H1 (cell line): ENCODE measurements around the gene CCDC33. TPM values are rescaled to one million over a fixed set of nuclear protein-coding genes. Genes with fewer than 3 reads are reported as not detected.

Experiments
- CTCF ChIA-PET: fragments of 300-600 bp; sonication (Branson Sonifier 250); formaldehyde crosslinking; loops from one replicate; lab custom pipeline; 2021; ENCODE audit not compliant: partially characterized antibody; lab: Charles Lee
- POLR2A ChIA-PET: fragments of 300-600 bp; sonication (Branson Sonifier 250); formaldehyde crosslinking; loops from one replicate; lab custom pipeline; 2021; ENCODE audit warnings: inconsistent platforms; ENCODE audit not compliant: partially characterized antibody; lab: Charles Lee
- DNase-seq, 2 experiments: peaks; one replicate each; pipeline versions ENCODE4 v3.0.0 to v3.0.0-alpha.2; 2010 to 2022; ENCODE audit warnings: low spot score in 2 of 2, low read depth in 1 of 2, mixed read lengths in 1 of 2
- FAIRE-seq: peaks from 2 replicates; lab custom pipeline; 2011; peaks lifted over from hg19 to GRCh38; lab: Jason Lieb, UNC
- H2AFZ ChIP-seq: 2 replicates; pipeline ENCODE4 v1.8.1; 2012; ENCODE audit warnings: low read length, inconsistent platforms
- H2AK5ac ChIP-seq: 2 replicates; pipeline ENCODE4 v1.6.1; 2013; ENCODE audit warnings: low read depth, low read length
- H2BK120ac ChIP-seq: replicated peaks from 2 replicates; pipeline ENCODE3; 2013; ENCODE audit warnings: low read depth, low read length, inconsistent platforms
- H2BK12ac ChIP-seq: 2 replicates; pipeline ENCODE4 v1.6.1; 2013; ENCODE audit warnings: low read depth, low read length
- H2BK15ac ChIP-seq: 2 replicates; pipeline ENCODE4 v1.6.1; 2013; ENCODE audit warnings: low read length
- H2BK20ac ChIP-seq: 2 replicates; pipeline ENCODE4 v1.6.1; 2013; ENCODE audit warnings: low read length
- H2BK5ac ChIP-seq: 2 replicates; pipeline ENCODE4 v1.6.1; 2013; ENCODE audit warnings: low read depth, low read length
- H3K14ac ChIP-seq: 2 replicates; pipeline ENCODE4 v1.6.1; 2013; ENCODE audit warnings: inconsistent platforms; ENCODE audit not compliant: insufficient read length
- H3K18ac ChIP-seq: 2 replicates; pipeline ENCODE4 v1.6.1; 2013; ENCODE audit warnings: low read length; ENCODE audit errors: extremely low read depth
- H3K23ac ChIP-seq: 2 replicates; pipeline ENCODE4 v1.6.1; 2013; ENCODE audit warnings: inconsistent platforms; ENCODE audit not compliant: insufficient read length
- H3K23me2 ChIP-seq: 2 replicates; pipeline ENCODE4 v1.6.1; 2013; ENCODE audit warnings: low read depth, low read length
- H3K27ac ChIP-seq: 2 replicates; pipeline ENCODE4 v1.6.1; 2011; ENCODE audit warnings: low read depth, low read length, inconsistent platforms
- H3K27me3 ChIP-seq, 4 experiments: replicated peaks in 1 of 4; 1 replicate in 1 of 4; 2 replicates in 3 of 4; pipeline versions ENCODE4 v1.6.1 to v1.8.1; 2011 to 2013; ENCODE audit warnings: low read length in 3 of 4, mild to moderate bottlenecking in 3 of 4, inconsistent platforms in 2 of 4, mixed read lengths in 2 of 4, moderate library complexity in 1 of 4; ENCODE audit not compliant: control insufficient read depth in 3 of 4, insufficient read depth in 3 of 4; ENCODE audit errors: extremely low read depth in 1 of 4
- H3K36me3 ChIP-seq, 4 experiments: 2 replicates each; pipeline versions ENCODE4 v1.6.1 to v1.8.1; 2011 to 2013; ENCODE audit warnings: mild to moderate bottlenecking in 4 of 4, low read length in 3 of 4, moderate library complexity in 2 of 4, control low read depth in 1 of 4, inconsistent platforms in 1 of 4; ENCODE audit not compliant: insufficient read depth in 4 of 4, control insufficient read depth in 2 of 4
- H3K4ac ChIP-seq: replicated peaks from 2 replicates; pipeline ENCODE3; 2013; ENCODE audit warnings: low read length, low read depth, mixed read lengths, inconsistent platforms; ENCODE audit not compliant: insufficient read length
- H3K4me1 ChIP-seq, 4 experiments: replicated peaks in 1 of 4; 1 replicate in 1 of 4; 2 replicates in 3 of 4; pipeline versions ENCODE4 v1.6.1 to v1.8.1; 2011 to 2013; ENCODE audit warnings: low read length in 3 of 4, inconsistent platforms in 2 of 4, mixed read lengths in 1 of 4; ENCODE audit not compliant: insufficient read depth in 4 of 4, control insufficient read depth in 3 of 4
- H3K4me2 ChIP-seq, 2 experiments: 2 replicates each; pipeline versions ENCODE4 v1.6.1 to v1.8.1; 2011 to 2013; ENCODE audit warnings: low read depth in 2 of 2, low read length in 2 of 2, control low read depth in 1 of 2, inconsistent platforms in 1 of 2, mild to moderate bottlenecking in 1 of 2; ENCODE audit not compliant: insufficient read depth in 1 of 2
- H3K4me3 ChIP-seq, 4 experiments: fragments of 200-600, 300-600 bp in 1 of 4; sonication (generic), shearing (Covaris generic), sonication (Bioruptor Twin) in 1 of 4; 2 replicates each; pipeline versions ENCODE4 v1.5.1 to v1.8.1; 2011 to 2016; ENCODE audit warnings: low read length in 4 of 4, low read depth in 3 of 4, control low read depth in 2 of 4, inconsistent platforms in 2 of 4, mild to moderate bottlenecking in 2 of 4, mixed read lengths in 1 of 4, moderate library complexity in 1 of 4; ENCODE audit not compliant: insufficient read depth in 2 of 4; ENCODE audit errors: extremely low read depth in 1 of 4
- H3K56ac ChIP-seq: replicated peaks from 2 replicates; pipeline ENCODE3; 2013; ENCODE audit warnings: low read depth, mild to moderate bottlenecking, mixed read lengths, low read length, inconsistent platforms; ENCODE audit not compliant: insufficient read length
- H3K79me1 ChIP-seq: 2 replicates; pipeline ENCODE4 v1.6.1; 2013; ENCODE audit warnings: low read depth, low read length, control low read depth
- H3K79me2 ChIP-seq, 2 experiments: 2 replicates each; pipeline versions ENCODE4 v1.6.1 to v1.8.1; 2012 to 2013; ENCODE audit warnings: low read length in 2 of 2, mild to moderate bottlenecking in 2 of 2, inconsistent platforms in 1 of 2; ENCODE audit not compliant: insufficient read depth in 2 of 2, control insufficient read depth in 1 of 2
- H3K9ac ChIP-seq, 4 experiments: replicated peaks in 1 of 4; 1 replicate in 1 of 4; 2 replicates in 3 of 4; pipeline versions ENCODE4 v1.6.1 to v1.8.1; 2011 to 2013; ENCODE audit warnings: low read depth in 3 of 4, low read length in 3 of 4, control low read depth in 2 of 4, mild to moderate bottlenecking in 2 of 4, moderate library complexity in 2 of 4, inconsistent platforms in 1 of 4; ENCODE audit errors: extremely low read depth in 1 of 4
- H3K9me3 ChIP-seq, 2 experiments: 2 replicates each; pipeline versions ENCODE4 v1.6.1 to v1.8.1; 2012 to 2013; ENCODE audit warnings: mild to moderate bottlenecking in 2 of 2, moderate library complexity in 2 of 2, control low read depth in 1 of 2, inconsistent platforms in 1 of 2, low read depth in 1 of 2, low read length in 1 of 2, mixed read lengths in 1 of 2; ENCODE audit not compliant: insufficient read depth in 2 of 2
- H4K20me1 ChIP-seq, 2 experiments: replicated peaks in 1 of 2; 2 replicates each; pipeline versions ENCODE3 to v1.8.1; 2011 to 2013; ENCODE audit warnings: inconsistent platforms in 2 of 2, low read length in 2 of 2, mild to moderate bottlenecking in 1 of 2; ENCODE audit not compliant: insufficient read depth in 2 of 2, control insufficient read depth in 1 of 2
- H4K5ac ChIP-seq: 2 replicates; pipeline ENCODE4 v1.6.1; 2013; ENCODE audit warnings: low read length, low read depth, mixed read lengths, inconsistent platforms; ENCODE audit not compliant: insufficient read length
- H4K8ac ChIP-seq: 2 replicates; pipeline ENCODE4 v1.8.0; 2013; ENCODE audit warnings: mild to moderate bottlenecking, moderate library complexity, low read length, inconsistent platforms; ENCODE audit not compliant: insufficient read depth; ENCODE audit errors: extremely low read depth
- H4K91ac ChIP-seq: replicated peaks from 2 replicates; pipeline ENCODE3; 2013; ENCODE audit warnings: low read length, mixed read lengths, inconsistent platforms; ENCODE audit not compliant: insufficient read length
- PHF8 ChIP-seq: fragments of 200-600 bp; sonication (generic); conservative IDR thresholded peaks from 2 replicates; pipeline ENCODE4 v1.7.1; 2012; ENCODE audit warnings: low read depth, mild to moderate bottlenecking, inconsistent platforms, low read length, moderate library complexity
- SAP30 ChIP-seq: fragments of 300-600 bp; sonication (generic); IDR thresholded peaks from 2 replicates; pipeline ENCODE4 v1.7.1; 2012; ENCODE audit warnings: low read length, moderate library complexity, mild to moderate bottlenecking, inconsistent platforms; ENCODE audit not compliant: insufficient read depth, insufficient replicate concordance
- SUZ12 ChIP-seq: fragments of 200-600 bp; sonication (generic); IDR thresholded peaks from 2 replicates; pipeline ENCODE4 v1.6.1; 2012; ENCODE audit warnings: mild to moderate bottlenecking, inconsistent platforms, low read length, moderate library complexity, mixed read lengths
- WGBS, 2 experiments: shearing (Covaris generic) in 1 of 2; methylation state at CpG; one replicate each; pipeline versions ENCODE4 v1.1.6 to v1.1.7; 2013 to 2015; ENCODE audit warnings: low lambda C conversion rate in 2 of 2, mixed read lengths in 2 of 2, inconsistent platforms in 1 of 2, low coverage in 1 of 2, missing lambda C conversion rate in 1 of 2; ENCODE audit not compliant: insufficient replicate concordance in 2 of 2, insufficient coverage in 1 of 2, insufficient read length in 1 of 2; ENCODE audit errors: extremely low coverage in 1 of 2, missing lambda C conversion rate in 1 of 2; 5-methylcytosine and 5-hydroxymethylcytosine counted together
- polyA plus RNA-seq, 7 experiments: library from polyadenylated mRNA; depleted of rRNA in 3 of 7; stranded (reverse) in 5 of 7; unstranded in 2 of 7; fragments of >200 nt in 5 of 7; fragments of 200-250 nt in 2 of 7; gene quantifications; 1 replicate in 5 of 7; 2 replicates in 1 of 7; 4 replicates in 1 of 7; pipeline versions ENCODE4 v1.2.1 to v1.2.3, GENCODE V29; 2011 to 2013; ENCODE audit warnings: missing spikeins in 2 of 7, mixed read lengths in 2 of 7
- total RNA-seq: library from RNA; stranded (reverse); fragmentation: NEBNext Ultra II Directional; extraction: Animal tissue kit (Norgen Biotek cat#: 25700); gene quantifications from 2 replicates; pipeline ENCODE4 v1.2.1, GENCODE V29; 2021

The CCDC33 gene
- total and polyA plus RNA-seq, 2 of the 8 experiments (the other 6 are each of a cell fraction or from before 2014, with no cell fraction given): 2.0 to 2.7 TPM

- peak overlapping the region; percentile 39; the same call in 1 of the 2 replicates for H3K18ac ChIP-seq
- no peaks in the 10 kb centered on the region for H3K27me3 ChIP-seq
- no peaks in the 10 kb centered on the region for H3K9me3 ChIP-seq
- no peaks in the 10 kb centered on the region for H3K36me3 ChIP-seq
- ChIA-PET POLR2A (no interaction called here), CTCF (interaction anchor here (1.2 kb wide), 1 partner anchor 24 kb away, joined by 4 read pairs; no protein-coding TSS in a partner anchor)
- H2AK5ac ChIP-seq: 0 out of 2 replicates have a peak overlapping the region, but pooled peaks have one; percentile 29
- no peak overlapping the region for H3K56ac ChIP-seq
- no peak overlapping the region for H3K4me3 ChIP-seq
- H3K79me2 ChIP-seq: no peaks in the 10 kb centered on the region
- H3K23me2 ChIP-seq: no peaks in the 10 kb centered on the region
- no peak overlapping the region for H2BK5ac ChIP-seq
- no peak overlapping the region for H3K23ac ChIP-seq
- 93% methylated on average over 10 of the region's 10 CpGs; no CpG with 5 or more reads in 1 of the 2 experiments for WGBS, 2 experiments
- no peak overlapping the region for H4K8ac ChIP-seq
- H2BK20ac ChIP-seq: no peak overlapping the region
- H3K4me2 ChIP-seq: no peak overlapping the region
- FAIRE-seq (no peak), DNase-seq (no peak)
- H4K5ac ChIP-seq: peak overlapping the region; percentile 21
- no peaks in the 10 kb centered on the region for H3K79me1 ChIP-seq
- no peak overlapping the region for H2BK15ac ChIP-seq
- no peaks in the 10 kb centered on the region; a peak in 1 of 7 replicates for H3K4me1 ChIP-seq
- H3K4ac ChIP-seq: no peak overlapping the region
- H2BK120ac ChIP-seq: no peak overlapping the region
- no peak overlapping the region for H2BK12ac ChIP-seq
- no peak overlapping the region for H3K14ac ChIP-seq
- no peak overlapping the region for H4K91ac ChIP-seq
- H3K9ac ChIP-seq: no peak overlapping the region
- 0 out of 2 replicates have a peak overlapping the region, but pooled peaks have one; percentile 74 for H2AFZ ChIP-seq
- H4K20me1 ChIP-seq: no peaks in the 10 kb centered on the region
- H3K27ac ChIP-seq: no peak overlapping the region
- TF ChIP-seq SUZ12 (no peak), PHF8 (no peak), SAP30 (no peak)
Observed at GRCh38 chr15:74345051-74345450, 108.9 kb downstream of the CCDC33 start.
